Urinary bladder (tissue), 4 donors: ENCODE results near the gene HAUS1. TPM values are rescaled to one million over a fixed set of nuclear protein-coding genes. Genes with fewer than 3 reads are reported as not detected.

ENCODE experiments used
- DNase-seq: peaks from one replicate; pipeline ENCODE4 v3.0.0-alpha.2; 2015; ENCODE audit errors: extremely low spot score
- H3K27ac ChIP-seq: one replicate; pipeline ENCODE4 v1.5.1; 2013; ENCODE audit warnings: low read depth, mild to moderate bottlenecking, moderate library complexity
- H3K36me3 ChIP-seq: one replicate; pipeline ENCODE4 v1.6.1; 2013; ENCODE audit warnings: mild to moderate bottlenecking, moderate library complexity; ENCODE audit not compliant: insufficient read depth
- H3K4me1 ChIP-seq: one replicate; pipeline ENCODE4 v1.6.1; 2013; ENCODE audit warnings: mild to moderate bottlenecking, moderate library complexity; ENCODE audit not compliant: insufficient read depth
- H3K4me3 ChIP-seq: one replicate; pipeline ENCODE4 v1.5.1; 2013; ENCODE audit warnings: low read depth, low read length
- WGBS: extraction: QIAGEN DNeasy Blood & Tissue Kit; methylation state at CpG from one replicate; pipeline ENCODE4 v1.1.7; 2013; 5-methylcytosine and 5-hydroxymethylcytosine counted together
- polyA plus RNA-seq: library from polyadenylated mRNA; stranded (reverse); fragments of 200-250 nt; gene quantifications from one replicate; pipeline ENCODE4 v1.2.3, GENCODE V29; 2013
- total RNA-seq: library from RNA; depleted of rRNA; stranded (reverse); fragments of >200 nt; gene quantifications from one replicate; pipeline ENCODE4 v1.2.3, GENCODE V29; 2014
- donor health status: healthy with polysubstance abuse.
- donor health status: healthy.

HAUS1 gene
- total RNA-seq = 35.5 TPM
- 24.4 TPM for polyA plus RNA-seq

- peak; percentile 69 for DNase-seq
- peak within 1 kb of the TSS; percentile 68 for H3K4me3 ChIP-seq
- H3K4me1 ChIP-seq = no peaks in the 10 kb centered on the region
- H3K36me3 ChIP-seq = no peaks in the 10 kb centered on the region
- peak within 1 kb of the TSS; percentile 13 for H3K27ac ChIP-seq
- WGBS = under 1% methylated on average over 57 of the region's 57 CpGs
Observed at GRCh38 chr18:46104128-46104911, at the start of gene HAUS1. Gene HAUS1, plus strand, starts transcription at chr18:46104385. Its CDS starts 27 bp downstream, at chr18:46104412.

DNA sequence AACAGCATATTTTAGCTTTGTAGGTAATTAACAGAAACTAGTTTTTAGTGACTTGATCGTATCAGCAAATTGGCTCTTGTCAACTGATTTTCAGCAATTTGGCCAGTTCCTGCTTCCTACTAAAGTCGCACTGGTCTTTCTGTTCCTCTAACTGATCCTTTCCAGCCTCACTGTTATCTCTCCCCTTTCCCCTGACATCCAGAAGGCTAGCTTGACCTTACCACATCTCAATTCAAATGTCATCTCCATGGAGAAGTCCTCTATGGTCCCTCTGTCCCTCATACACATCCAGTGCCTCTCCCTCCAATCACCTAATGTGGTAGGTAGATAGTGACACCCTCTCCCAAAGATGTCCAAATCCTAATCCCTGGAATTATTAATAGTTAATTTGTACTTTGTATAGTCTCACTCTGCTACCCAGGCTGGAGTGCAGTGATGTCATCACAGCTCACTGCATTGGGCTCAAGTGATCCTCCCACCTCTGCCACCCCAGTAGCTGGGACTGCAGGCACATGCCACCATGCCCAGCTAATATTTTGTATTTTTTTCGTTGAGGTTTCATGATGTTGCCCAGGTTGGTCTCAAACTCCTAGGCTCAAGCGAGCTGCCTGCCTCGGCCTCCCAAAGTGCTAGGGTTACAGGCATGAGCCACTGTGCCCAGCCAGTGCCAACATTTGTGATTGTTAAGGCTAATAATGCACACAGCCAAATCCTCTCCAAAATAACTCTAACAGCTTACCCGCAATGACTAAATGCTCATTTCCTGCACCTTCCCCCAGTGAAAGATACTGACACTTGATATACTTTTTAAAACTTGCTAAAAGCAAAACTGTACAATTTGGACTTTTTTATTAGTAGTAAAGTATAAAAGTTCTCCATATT is 49.0 kb upstream of the HAUS1 start:
- no peak for DNase-seq
- Histone ChIP-seq H3K4me1 (no peaks in the 10 kb centered on the region), H3K36me3 (no peaks in the 10 kb centered on the region), H3K27ac (no peak overlapping the region), H3K4me3 (no peak overlapping the region)
- 77% methylated on average over 6 of the region's 6 CpGs for WGBS

GRCh38 chr18:46055838-46056230 is 48.4 kb upstream of the HAUS1 start:
- 61% methylated on average over 4 of the region's 4 CpGs for WGBS
- H3K4me1 ChIP-seq = no peaks in the 10 kb centered on the region
- no peak for DNase-seq
- no peaks in the 10 kb centered on the region for H3K36me3 ChIP-seq
- H3K4me3 ChIP-seq = no peak overlapping the region
- H3K27ac ChIP-seq = no peak overlapping the region

DNA sequence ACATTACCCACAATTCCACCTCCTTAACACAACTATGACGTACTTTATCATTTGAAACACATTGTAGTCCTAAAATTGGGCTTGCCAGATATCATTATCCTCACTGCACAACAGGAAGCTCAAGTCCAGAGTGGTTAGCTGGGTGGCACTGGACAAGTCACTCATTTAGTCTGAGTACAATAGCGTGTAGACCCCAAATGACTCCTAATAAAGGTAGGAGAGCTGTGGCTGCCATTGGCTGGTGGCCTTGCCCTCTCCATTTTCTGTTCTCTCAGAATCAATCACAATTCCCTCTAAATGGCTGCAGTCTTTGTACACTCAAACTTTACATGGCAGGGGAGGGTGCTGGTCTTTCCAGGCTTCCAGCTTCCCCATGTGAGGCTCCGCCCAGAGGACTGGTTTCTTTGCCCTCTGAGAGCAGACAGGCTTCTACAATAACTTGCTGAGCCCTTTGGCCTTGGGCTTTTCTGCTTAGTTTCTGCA is 43.8 kb upstream of the HAUS1 start:
- no peak for DNase-seq
- H3K36me3 ChIP-seq = no peaks in the 10 kb centered on the region
- H3K4me3 ChIP-seq = no peak overlapping the region
- H3K27ac ChIP-seq = no peak overlapping the region
- H3K4me1 ChIP-seq = no peaks in the 10 kb centered on the region
- WGBS = 91% methylated on average over 3 of the region's 3 CpGs

GRCh38 chr18:46061387-46061786 is 42.8 kb upstream of the HAUS1 start:
- H3K4me1 ChIP-seq = no peaks in the 10 kb centered on the region
- H3K4me3 ChIP-seq = no peak overlapping the region
- H3K36me3 ChIP-seq = no peaks in the 10 kb centered on the region
- DNase-seq = no peak
- 91% methylated on average over 3 of the region's 3 CpGs for WGBS
- H3K27ac ChIP-seq = no peak overlapping the region

DNA sequence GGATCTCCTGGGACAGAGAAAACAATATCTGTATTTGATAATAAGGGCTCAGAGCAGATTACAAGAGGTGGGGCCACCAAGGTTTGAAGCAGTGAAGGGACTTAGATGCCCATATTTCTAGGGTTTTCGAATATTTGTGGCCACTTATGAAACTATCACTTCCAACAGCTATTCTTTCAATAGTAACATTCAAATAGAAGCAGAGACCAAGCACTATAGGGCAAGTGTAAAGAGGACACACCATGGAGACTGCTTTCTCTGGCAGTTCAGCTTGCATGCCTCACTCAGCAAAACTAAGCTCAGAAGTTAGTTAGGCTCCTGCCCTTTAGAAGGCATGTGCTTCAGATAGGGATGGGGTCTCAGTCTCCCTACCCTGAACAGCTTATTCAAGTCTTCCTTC is 42.4 kb upstream of the HAUS1 start:
- no peak for DNase-seq
- Histone ChIP-seq H3K4me1 (no peaks in the 10 kb centered on the region), H3K4me3 (no peak overlapping the region), H3K36me3 (no peaks in the 10 kb centered on the region), H3K27ac (no peak overlapping the region)
- WGBS = 96% methylated on average over 1 of the region's 1 CpG

DNA sequence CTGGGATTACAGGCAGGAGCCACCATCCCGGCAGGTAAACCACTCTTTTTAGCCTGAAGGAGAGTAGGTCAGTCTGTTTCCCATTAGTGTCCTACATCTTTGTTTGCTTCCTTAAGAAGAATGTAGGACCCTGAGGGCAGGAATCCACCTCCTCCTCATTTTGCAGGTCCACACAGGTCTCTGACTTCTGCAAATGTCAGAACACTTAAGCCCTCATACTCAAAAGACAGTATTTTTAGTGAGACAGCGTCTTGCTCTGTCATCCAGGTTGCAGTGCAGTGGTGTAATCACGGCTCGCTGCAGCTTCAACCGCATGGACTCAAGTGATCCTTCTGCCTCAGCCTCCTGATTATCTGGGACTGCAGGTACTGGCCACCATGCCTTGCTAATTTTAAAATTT is 41.4 kb upstream of the HAUS1 start:
- H3K36me3 ChIP-seq = no peaks in the 10 kb centered on the region
- DNase-seq = no peak
- H3K4me3 ChIP-seq = no peak overlapping the region
- WGBS = 94% methylated on average over 5 of the region's 5 CpGs
- no peaks in the 10 kb centered on the region for H3K4me1 ChIP-seq
- H3K27ac ChIP-seq = no peak overlapping the region

DNA sequence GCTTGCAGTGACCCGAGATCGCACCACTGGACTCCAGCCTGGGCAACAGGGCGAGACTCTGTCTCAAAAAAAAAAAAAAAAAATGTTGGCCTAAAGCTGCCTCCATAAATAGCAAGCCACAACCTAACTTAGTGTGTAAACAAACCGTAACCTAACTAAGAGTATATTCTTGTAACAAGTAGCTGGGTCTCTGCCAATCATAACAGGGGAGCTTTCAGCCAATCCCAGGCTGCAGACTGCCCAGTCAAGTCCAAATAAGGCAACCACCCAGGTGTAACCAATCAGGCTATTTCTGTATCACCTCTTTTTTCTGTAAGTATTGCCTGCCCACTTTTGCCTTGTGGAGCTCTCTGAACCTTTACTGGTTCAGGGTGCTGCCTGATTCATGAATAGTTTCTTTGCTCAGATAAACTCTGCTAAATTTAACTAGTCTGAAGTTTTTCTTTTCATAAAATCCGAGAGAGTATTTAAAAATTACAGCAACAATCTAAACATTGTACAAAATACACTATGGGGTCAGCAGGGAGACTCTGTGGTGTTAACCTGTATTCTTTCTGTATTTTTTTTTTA is 36.7 kb upstream of the HAUS1 start:
- H3K27ac ChIP-seq = no peak overlapping the region
- no peak overlapping the region for H3K4me3 ChIP-seq
- 80% methylated on average over 5 of the region's 5 CpGs for WGBS
- no peak for DNase-seq
- peaks cover 1% of the 10 kb centered on the region for H3K4me1 ChIP-seq
- H3K36me3 ChIP-seq = no peaks in the 10 kb centered on the region

DNA sequence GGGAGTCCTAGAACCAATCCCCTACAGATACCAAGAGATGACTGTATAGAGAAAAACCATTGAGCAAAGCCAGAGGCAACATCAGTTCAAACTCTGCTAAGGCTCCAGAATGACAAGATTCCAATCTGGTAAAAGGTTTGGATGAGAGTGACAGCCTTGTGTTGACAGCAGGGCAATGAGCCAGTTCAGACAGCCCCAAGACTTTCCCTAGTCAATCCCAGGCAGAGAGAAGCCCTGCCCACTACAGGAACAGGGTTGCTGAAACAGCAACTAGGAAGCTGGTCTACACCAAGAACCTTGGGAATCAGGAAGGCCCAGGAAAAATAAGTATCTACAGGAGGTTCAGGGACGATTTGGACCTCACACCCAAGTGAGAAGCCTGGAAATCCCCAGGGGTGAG is 35.4 kb upstream of the HAUS1 start:
- no peak overlapping the region for H3K27ac ChIP-seq
- H3K36me3 ChIP-seq = no peaks in the 10 kb centered on the region
- no peak for DNase-seq
- WGBS = 42% methylated on average over 1 of the region's 1 CpG
- H3K4me3 ChIP-seq = no peak overlapping the region
- H3K4me1 ChIP-seq = peaks cover 1% of the 10 kb centered on the region

GRCh38 chr18:46069524-46069923 is 34.7 kb upstream of the HAUS1 start:
- Histone ChIP-seq H3K36me3 (no peaks in the 10 kb centered on the region), H3K27ac (no peak overlapping the region)
- 71% methylated on average over 4 of the region's 4 CpGs for WGBS

GRCh38 chr18:46070232-46070631 is 34.0 kb upstream of the HAUS1 start:
- no peak overlapping the region for H3K4me3 ChIP-seq
- H3K27ac ChIP-seq = no peak overlapping the region
- peaks cover 1% of the 10 kb centered on the region for H3K4me1 ChIP-seq
- WGBS = 71% methylated on average over 6 of the region's 6 CpGs
- DNase-seq = no peak
- H3K36me3 ChIP-seq = no peaks in the 10 kb centered on the region

More at GRCh38 chr18:46069524-46069923, 34.7 kb upstream of the HAUS1 start:
- no peak for DNase-seq
- H3K4me3 ChIP-seq = no peak overlapping the region
- H3K4me1 ChIP-seq = peaks cover 1% of the 10 kb centered on the region

DNA sequence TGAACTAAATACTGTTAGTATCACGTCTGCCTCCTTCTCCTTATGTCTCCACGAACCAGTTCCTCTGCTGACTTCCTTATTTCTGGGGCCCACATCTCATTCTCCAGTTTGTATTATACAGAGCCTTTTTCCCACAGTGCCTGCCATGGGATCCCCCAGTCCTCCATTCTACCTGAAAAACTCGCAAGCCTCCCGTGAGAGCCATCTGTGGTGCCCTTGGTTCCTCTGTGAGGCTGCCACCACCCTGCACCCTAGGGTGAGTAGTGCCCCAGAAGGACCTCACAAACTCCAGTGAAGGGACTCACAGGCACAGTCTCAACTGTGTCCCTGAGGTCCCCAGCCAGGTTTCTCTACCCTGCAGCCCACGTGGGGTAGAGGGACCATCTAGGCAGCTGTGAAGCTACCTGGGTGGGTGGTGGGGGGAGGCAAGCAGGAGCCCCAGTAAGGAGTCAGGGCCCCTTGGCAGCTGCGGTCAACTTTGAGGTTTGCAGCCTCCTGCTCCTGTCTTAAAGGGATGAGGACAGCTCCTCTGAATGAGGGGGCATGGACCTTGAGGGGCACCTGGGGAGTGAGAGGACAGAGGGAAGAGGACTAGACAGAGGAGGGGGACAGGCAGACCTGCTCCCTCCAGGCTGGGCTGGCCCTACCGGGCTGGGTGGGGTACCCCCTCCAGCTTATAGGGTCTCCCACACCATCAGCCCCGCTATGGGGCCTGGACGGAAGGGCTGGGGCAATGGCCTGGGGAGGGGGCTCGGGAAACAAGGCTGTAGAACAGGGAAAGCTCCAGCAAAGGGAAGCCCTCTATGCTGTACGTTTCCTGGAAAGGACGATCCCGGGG is 33.2 kb upstream of the HAUS1 start:
- DNase-seq = no peak
- H3K4me1 ChIP-seq = peaks cover 1% of the 10 kb centered on the region
- H3K36me3 ChIP-seq = no peaks in the 10 kb centered on the region
- no peak overlapping the region for H3K27ac ChIP-seq
- peak overlapping the region; percentile 77 for H3K4me3 ChIP-seq
- 38% methylated on average over 13 of the region's 13 CpGs for WGBS
